ENCODE results near the gene EDEM1.
A peak's percentile ranks its signal among the peaks of the same experiment; 100 is the strongest.

The EDEM1 gene

DNA sequence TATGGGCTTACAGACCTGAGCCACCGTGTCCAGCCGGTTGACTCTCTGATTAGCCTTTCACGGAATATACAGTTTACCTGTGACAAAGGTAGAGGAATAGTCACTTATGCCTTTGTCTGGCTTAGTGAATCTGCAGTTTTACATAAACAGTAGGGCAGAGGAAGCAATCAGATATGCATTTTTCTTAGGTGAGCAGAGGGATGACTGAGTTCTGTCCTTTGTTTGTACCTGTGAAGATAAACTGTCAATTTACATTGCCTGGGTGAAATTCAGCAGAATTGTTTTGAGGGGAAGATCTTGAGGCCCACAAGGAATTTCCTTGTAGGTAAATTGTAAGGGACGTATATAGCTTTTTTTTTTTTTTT lies 10.8 kb downstream of the EDEM1 start:
- TF ChIP-seq, protein P1, sequence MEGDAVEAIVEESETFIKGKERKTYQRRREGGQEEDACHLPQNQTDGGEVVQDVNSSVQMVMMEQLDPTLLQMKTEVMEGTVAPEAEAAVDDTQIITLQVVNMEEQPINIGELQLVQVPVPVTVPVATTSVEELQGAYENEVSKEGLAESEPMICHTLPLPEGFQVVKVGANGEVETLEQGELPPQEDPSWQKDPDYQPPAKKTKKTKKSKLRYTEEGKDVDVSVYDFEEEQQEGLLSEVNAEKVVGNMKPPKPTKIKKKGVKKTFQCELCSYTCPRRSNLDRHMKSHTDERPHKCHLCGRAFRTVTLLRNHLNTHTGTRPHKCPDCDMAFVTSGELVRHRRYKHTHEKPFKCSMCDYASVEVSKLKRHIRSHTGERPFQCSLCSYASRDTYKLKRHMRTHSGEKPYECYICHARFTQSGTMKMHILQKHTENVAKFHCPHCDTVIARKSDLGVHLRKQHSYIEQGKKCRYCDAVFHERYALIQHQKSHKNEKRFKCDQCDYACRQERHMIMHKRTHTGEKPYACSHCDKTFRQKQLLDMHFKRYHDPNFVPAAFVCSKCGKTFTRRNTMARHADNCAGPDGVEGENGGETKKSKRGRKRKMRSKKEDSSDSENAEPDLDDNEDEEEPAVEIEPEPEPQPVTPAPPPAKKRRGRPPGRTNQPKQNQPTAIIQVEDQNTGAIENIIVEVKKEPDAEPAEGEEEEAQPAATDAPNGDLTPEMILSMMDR (IDR thresholded peaks at IDR 0.05; ENCODE audit: borderline replicate concordance, extremely low read depth, low read length, poor library complexity, severe bottlenecking): no peak
- H3K27ac ChIP-seq (ENCODE audit: low read length): peak overlapping the region; percentile 94
- peaks cover 91% of the 10 kb centered on the region for H3K79me2 ChIP-seq (ENCODE audit: insufficient read depth, low read length)
- peak overlapping the region in 1 of 2 experiments; percentile 36; a peak in 2 of 4 replicates for H3K4me3 ChIP-seq (ENCODE audit: low read depth in 1 of 2, low read length in 2 of 2)
- H3K36me3 ChIP-seq (ENCODE audit: insufficient read depth, low read length): peaks cover 82% of the 10 kb centered on the region
- peaks cover 65% of the 10 kb centered on the region for H3K4me1 ChIP-seq (ENCODE audit: insufficient read depth, low read length)
- peaks cover 4% of the 10 kb centered on the region; the same call in 1 of the 2 replicates for H4K20me1 ChIP-seq (ENCODE audit: insufficient read depth, low read length)
- H3K9me3 ChIP-seq (ENCODE audit: insufficient read depth, low read length, severe bottlenecking): no peaks in the 10 kb centered on the region
- no peak for ATAC-seq (ENCODE audit: insufficient read depth, low read depth)
- H3K27me3 ChIP-seq (ENCODE audit: insufficient read depth, low read length, poor library complexity): no peaks in the 10 kb centered on the region
- no peak for DNase-seq
- H3K4me2 ChIP-seq (ENCODE audit: insufficient read depth, low read length): peak overlapping the region; percentile 55
- H3K9ac ChIP-seq (ENCODE audit: low read depth, low read length): peak overlapping the region; percentile 51
- no peak overlapping the region for H2AFZ ChIP-seq (ENCODE audit: low read depth, low read length)

DNA sequence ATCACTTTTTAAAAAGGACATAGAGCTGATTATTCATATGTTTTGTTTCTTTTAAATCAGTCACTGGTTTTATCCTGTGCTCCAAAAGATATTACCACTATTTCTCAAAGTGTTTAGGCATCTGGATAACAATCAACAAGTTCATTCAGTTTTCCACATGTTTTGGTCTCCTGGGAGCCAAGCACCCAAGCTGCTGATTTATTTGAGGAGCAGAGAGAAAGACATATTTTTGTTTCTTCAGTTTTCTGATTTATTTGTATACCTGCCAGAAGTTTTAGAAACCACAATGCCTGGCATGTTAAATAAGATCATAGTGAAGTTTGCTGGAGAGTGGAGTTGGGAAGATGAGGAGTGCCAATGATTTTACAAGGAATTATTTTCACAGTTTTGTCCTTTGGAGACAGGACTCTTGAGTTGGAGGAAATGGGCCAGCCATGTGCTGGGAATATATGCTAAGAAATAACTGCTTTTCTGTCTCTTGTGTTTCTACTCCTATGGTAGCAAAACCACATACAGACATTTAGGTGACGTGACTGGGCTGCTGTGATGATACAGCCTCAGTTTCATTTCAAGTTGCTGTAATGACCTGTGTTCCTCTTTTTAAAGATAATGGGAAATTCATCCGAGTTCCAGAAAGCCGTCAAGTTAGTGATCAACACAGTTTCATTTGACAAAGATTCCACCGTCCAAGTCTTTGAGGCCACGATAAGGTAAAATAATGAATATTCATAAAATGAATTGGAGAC lies 11.7 kb downstream of the EDEM1 start:
- Histone ChIP-seq H3K4me1 (ENCODE audit: insufficient read depth, low read length) (peaks cover 56% of the 10 kb centered on the region), H3K79me2 (ENCODE audit: insufficient read depth, low read length) (peaks cover 92% of the 10 kb centered on the region), H3K36me3 (ENCODE audit: insufficient read depth, low read length) (peaks cover 82% of the 10 kb centered on the region), H3K9ac (ENCODE audit: low read depth, low read length) (peak overlapping the region; percentile 51), H2AFZ (ENCODE audit: low read depth, low read length) (no peak overlapping the region), H3K4me3 (ENCODE audit: low read depth in 1 of 2, low read length in 2 of 2) (no peak overlapping the region), H3K27me3 (ENCODE audit: insufficient read depth, low read length, poor library complexity) (no peaks in the 10 kb centered on the region), H3K27ac (ENCODE audit: low read length) (peak overlapping the region; percentile 94), H4K20me1 (ENCODE audit: insufficient read depth, low read length) (peaks cover 4% of the 10 kb centered on the region; the same call in 1 of the 2 replicates), H3K9me3 (ENCODE audit: insufficient read depth, low read length, severe bottlenecking) (no peaks in the 10 kb centered on the region), H3K4me2 (ENCODE audit: insufficient read depth, low read length) (peak overlapping the region; percentile 55; the same call in 1 of the 2 replicates)
- TF ChIP-seq, protein P1 (IDR thresholded peaks at IDR 0.05; ENCODE audit: borderline replicate concordance, extremely low read depth, low read length, poor library complexity, severe bottlenecking): no peak
- no peak for TF ChIP-seq EZH2 (IDR thresholded peaks at IDR 0.05; ENCODE audit: borderline replicate concordance, low read depth, low read length, severe bottlenecking)
- no peak for DNase-seq
- no peak for ATAC-seq (ENCODE audit: insufficient read depth, low read depth)

DNA sequence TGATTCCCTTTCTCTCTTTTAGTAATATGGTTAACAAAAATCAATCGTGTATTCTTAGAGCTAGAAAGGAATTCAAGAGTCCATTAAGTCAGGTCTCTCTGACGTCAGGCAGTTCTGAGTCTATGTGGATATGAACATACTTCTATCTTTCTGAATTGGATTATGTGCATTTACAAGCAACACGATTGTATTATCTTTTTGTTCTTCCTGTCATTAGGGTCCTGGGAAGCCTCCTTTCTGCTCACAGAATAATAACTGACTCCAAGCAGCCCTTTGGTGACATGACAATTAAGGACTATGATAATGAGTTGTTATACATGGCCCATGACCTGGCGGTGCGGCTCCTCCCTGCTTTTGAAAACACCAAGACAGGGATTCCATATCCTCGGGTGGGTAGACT lies 14.0 kb downstream of the EDEM1 start:
- H3K4me3 ChIP-seq (ENCODE audit: low read depth in 1 of 2, low read length in 2 of 2): no peak overlapping the region
- peaks cover 14% of the 10 kb centered on the region for H4K20me1 ChIP-seq (ENCODE audit: insufficient read depth, low read length)
- no peaks in the 10 kb centered on the region for H3K27me3 ChIP-seq (ENCODE audit: insufficient read depth, low read length, poor library complexity)
- no peak overlapping the region for H3K9ac ChIP-seq (ENCODE audit: low read depth, low read length)
- ATAC-seq (ENCODE audit: insufficient read depth, low read depth) (no peak), DNase-seq (no peak)
- H3K79me2 ChIP-seq (ENCODE audit: insufficient read depth, low read length): peaks cover 92% of the 10 kb centered on the region
- H2AFZ ChIP-seq (ENCODE audit: low read depth, low read length): no peak overlapping the region
- no peaks in the 10 kb centered on the region for H3K9me3 ChIP-seq (ENCODE audit: insufficient read depth, low read length, severe bottlenecking)
- no peak overlapping the region for H3K4me2 ChIP-seq (ENCODE audit: insufficient read depth, low read length)
- 0 out of 2 replicates have a peak overlapping the region, but pooled peaks have one; percentile 15 for H3K27ac ChIP-seq (ENCODE audit: low read length)
- TF ChIP-seq EZH2 (IDR thresholded peaks at IDR 0.05; ENCODE audit: borderline replicate concordance, low read depth, low read length, severe bottlenecking): no peak
- TF ChIP-seq, protein P1 (IDR thresholded peaks at IDR 0.05; ENCODE audit: borderline replicate concordance, extremely low read depth, low read length, poor library complexity, severe bottlenecking): no peak
- peaks cover 32% of the 10 kb centered on the region for H3K4me1 ChIP-seq (ENCODE audit: insufficient read depth, low read length)
- peaks cover 88% of the 10 kb centered on the region for H3K36me3 ChIP-seq (ENCODE audit: insufficient read depth, low read length)
